Thyroid gland (tissue), 4 donors: ENCODE results near the gene LARGE1.

Experiments
- POLR2A ChIP-seq, 2 donors: fragments of 450-650 bp; IDR thresholded peaks; one replicate each; pipeline ENCODE4 v1.6.1; 2017; ENCODE audit warnings: antibody characterized with exemption in 2 of 2, mild to moderate bottlenecking in 2 of 2, moderate library complexity in 1 of 2
- TF ChIP-seq, protein P1 (sequence below), 6 experiments: fragments of 200-600 bp in 3 of 6; fragments of 450-650 bp in 3 of 6; sonication (generic) in 3 of 6; IDR thresholded peaks; one replicate each; pipeline ENCODE4 v1.5.1; 2016 to 2019; ENCODE audit warnings: antibody characterized with exemption in 6 of 6, mild to moderate bottlenecking in 2 of 6, inconsistent platforms in 1 of 6, moderate library complexity in 1 of 6

DNA sequence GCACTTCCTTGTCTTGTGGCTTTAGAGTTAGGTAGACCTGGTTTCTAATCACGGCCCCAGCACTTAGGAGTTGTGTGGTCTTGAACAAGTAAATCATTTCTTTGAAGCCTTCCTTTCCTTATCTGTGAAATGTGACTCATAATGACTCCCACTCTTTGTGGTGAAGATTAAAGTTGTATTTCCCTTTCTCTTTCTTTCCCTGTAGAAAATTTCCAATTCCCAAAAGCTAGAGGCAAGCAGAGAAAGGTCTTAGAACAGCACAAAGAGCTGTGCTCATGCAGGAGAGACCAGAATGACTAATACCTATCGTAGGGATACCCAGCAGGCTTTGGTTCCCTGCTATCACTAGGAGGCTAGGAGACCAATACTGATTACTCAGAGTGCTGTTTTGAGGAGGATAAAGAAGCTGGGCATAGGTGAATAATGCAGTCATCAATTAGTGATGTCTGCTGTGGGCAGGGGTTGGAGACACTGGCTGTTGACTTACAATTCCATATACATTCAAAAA is 591.4 kb downstream of the LARGE1 start:
- TF ChIP-seq, protein P1, sequence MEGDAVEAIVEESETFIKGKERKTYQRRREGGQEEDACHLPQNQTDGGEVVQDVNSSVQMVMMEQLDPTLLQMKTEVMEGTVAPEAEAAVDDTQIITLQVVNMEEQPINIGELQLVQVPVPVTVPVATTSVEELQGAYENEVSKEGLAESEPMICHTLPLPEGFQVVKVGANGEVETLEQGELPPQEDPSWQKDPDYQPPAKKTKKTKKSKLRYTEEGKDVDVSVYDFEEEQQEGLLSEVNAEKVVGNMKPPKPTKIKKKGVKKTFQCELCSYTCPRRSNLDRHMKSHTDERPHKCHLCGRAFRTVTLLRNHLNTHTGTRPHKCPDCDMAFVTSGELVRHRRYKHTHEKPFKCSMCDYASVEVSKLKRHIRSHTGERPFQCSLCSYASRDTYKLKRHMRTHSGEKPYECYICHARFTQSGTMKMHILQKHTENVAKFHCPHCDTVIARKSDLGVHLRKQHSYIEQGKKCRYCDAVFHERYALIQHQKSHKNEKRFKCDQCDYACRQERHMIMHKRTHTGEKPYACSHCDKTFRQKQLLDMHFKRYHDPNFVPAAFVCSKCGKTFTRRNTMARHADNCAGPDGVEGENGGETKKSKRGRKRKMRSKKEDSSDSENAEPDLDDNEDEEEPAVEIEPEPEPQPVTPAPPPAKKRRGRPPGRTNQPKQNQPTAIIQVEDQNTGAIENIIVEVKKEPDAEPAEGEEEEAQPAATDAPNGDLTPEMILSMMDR (IDR thresholded peaks at IDR 0.05) = no peak
- no peak for TF ChIP-seq POLR2A (IDR thresholded peaks at IDR 0.05)
